Fibroblast of skin of scalp (primary cell): ENCODE results near the gene DNTTIP2.
"Not testable (repeated sequence)": the region's sequence is repeated elsewhere in the genome, so short reads cannot be mapped to it uniquely, and the experiment has no call there.

Experiments
- DNase-seq: peaks from one replicate; pipeline ENCODE4 v3.0.0-alpha.2; 2013

DNTTIP2 gene

DNA sequence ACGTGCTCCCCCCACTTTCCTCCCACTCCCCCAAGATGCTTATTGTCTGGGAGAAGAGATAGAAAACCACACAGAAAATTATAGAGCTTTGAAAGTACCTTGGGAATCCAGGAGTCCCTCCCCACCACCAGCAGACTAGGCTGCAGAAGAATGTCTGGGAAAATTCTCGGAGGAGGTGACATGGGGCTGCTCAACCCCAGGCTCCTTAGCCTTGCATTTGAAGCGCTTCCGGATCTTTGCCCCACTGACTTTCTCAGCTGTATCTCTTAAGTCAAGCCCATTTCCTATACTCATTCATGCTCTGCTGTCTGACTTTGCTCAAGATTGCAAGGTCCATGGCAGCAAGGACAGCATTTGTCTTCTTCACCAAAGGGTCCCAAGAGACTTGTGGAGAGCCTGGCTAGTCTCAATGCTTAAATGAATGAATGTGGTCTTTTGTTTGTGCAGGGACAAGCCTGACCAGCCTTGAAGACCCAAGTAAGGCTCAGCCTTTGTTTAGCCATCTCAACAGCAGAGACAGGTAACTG lies 38.0 kb downstream of the DNTTIP2 start:
- DNase-seq, result no peak

DNA sequence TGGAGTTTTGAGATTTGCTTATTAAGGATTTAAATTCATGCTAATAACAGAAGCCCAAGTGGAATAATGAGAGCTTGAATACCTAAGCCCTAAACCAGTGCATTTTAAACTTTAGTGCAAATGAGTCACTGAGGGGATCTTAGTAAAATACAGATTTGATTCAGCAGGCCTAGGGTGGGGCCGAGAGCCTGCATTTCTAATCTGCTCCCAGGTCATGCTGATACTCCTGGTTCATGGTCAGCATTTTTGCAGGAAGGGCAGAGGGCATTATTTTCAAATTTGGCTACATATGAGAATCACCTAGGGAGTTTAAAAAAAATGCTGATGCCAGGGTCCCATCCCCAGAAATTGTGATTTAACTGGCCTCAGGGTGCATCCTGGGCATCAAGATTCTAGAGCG lies 39.3 kb downstream of the DNTTIP2 start:
- DNase-seq, result no peak

DNA sequence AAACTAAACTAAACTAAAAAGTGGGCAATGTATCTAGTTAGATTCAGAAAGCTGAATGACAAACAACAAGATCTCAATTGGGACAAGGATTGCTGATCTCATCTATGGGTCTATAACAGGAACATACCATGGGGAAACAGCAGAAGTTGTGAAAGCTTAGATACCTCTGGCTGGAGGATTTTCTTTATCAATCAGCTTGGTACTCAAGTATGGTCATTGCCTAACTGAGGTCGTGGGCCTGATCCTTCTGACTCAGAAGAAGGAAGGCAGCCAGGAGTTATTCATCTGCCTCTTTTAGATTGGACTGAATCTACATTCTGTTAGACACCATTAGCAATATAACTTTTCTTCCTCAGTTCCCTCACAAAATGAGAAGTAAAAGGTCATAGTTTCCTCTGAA lies 39.7 kb downstream of the DNTTIP2 start:
- DNase-seq, result peak; percentile 59

DNA sequence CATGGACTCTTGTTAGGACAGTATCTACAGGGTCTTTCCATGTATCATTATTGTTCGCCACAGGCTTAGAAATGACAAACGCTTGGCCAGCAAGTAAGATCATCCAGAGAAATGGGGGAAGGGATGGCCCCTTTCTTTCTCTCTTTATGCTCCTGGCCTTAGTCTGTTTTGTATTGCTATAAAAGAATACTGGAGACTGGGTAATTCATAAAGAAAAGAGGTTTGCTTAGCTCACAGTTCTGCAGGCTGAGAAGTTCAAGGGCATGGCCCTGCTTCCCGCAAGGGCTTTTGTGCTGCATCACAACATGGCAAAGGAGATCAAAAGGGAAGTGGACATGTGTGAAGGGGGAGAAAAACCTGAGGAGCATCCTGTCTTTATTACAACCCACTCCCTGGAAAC lies 41.0 kb downstream of the DNTTIP2 start:
- DNase-seq, result no peak

DNA sequence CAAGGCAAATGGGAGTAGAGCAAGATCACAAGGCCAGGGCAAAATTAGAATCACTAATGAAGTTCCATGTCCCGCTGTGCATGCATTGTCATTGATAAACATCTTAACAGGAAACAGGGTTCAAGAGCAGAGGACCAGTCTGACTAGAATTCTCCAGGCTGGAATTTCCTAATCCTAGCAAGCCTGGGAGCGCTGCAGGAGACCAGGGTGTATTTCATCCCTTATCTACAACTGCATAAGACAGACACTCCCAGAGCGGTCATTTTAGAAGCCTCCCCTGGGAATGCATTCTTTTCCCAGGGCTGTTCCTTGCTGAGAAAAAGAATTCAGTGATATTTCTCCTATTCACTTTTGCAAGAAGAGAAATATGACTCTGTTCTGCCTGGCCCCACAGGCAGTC lies 45.7 kb downstream of the DNTTIP2 start:
- DNase-seq, result not testable (repeated sequence)

DNA sequence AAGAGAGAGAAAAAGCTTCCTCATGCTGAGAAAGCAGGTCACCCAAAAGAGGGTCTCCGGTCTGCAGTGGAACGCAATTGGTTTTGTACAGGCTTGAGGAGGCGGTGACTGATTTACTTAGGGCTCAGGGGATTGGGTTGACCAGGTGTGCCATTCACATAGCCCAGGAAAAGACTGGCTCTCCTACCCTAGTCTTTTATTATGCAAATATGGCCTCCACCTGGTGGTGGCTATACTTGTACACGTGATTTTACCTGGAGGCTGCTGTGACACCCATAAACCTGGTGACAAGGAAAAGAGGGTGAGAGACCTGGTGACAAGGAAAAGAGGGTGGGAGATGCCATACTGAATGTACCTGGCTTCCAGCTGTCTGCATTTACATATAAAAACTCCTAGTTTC lies 49.9 kb downstream of the DNTTIP2 start:
- DNase-seq, result no peak

DNA sequence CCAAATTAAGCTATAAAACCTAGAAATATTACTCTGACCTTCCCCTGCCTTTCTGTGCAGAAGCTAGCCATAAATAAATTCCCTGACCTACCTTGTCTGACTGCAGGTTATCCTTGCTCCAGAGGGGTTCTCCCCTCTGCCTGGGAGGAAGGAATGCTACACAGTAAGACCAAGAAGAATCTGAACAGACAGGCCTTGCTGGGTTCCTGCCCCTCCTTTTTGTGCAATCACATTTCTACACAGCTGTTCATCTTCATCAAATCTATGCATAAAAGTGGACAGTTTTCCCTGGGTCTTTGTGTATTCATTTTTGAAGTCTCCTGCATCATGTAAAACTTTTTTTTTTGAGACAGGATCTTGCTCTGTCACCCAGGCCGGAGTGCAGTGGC lies 50.6 kb downstream of the DNTTIP2 start:
- no peak for DNase-seq

DNA sequence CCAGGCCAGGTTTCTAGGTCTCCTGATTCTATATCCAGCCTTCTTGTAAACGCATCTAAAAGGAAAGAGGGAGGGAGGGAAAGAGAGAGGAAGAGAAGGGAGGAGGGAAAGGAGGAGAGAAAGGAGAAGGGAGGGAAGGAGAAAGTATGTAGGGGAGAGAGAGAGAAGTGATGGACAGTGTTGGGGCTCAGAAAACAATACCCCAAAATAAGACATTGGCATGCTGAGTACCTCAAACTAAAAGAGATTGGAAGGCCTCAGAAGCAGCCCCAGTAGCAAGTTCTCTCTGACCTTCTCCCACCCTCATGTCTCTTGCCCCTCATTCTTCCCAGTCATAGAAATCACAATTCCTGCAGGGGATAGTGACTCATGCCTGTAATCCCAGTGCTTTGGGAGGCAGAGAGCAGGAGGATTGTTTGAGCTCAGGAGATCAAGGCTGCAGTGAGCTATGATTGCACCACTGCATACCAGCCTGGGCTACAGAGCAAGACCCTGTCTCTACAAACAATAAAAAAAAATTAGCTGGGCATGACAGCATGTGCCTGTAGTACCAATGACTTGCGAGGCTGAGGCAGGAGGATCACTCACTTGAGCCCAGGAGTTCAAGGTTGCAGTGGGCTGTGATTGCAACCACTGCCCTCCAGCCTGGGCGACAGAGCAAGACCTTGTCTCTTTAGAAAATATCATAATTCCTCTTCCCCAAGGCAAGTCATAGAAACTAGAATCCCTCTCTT lies 51.2 kb downstream of the DNTTIP2 start:
- peak; percentile 73 for DNase-seq

DNA sequence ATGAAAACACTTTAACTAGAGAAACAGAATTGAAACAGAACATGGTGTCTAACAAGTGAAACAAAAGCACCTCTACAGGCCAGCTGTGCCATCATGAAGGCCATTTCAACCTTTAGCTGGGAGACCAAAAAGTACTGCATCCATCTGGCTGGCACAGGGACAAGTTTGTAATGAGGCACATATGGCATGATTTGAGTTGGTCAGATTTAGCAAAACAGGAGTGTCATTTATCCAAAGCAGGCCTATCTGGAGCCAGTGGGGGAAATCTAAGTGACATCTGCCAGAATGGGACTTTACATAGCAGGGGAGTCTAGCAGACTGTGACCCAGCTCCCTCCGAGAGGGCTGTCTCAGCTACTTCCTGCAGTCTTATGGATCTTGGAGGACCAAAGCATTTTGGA lies 51.9 kb downstream of the DNTTIP2 start:
- peak; percentile 50 for DNase-seq

DNA sequence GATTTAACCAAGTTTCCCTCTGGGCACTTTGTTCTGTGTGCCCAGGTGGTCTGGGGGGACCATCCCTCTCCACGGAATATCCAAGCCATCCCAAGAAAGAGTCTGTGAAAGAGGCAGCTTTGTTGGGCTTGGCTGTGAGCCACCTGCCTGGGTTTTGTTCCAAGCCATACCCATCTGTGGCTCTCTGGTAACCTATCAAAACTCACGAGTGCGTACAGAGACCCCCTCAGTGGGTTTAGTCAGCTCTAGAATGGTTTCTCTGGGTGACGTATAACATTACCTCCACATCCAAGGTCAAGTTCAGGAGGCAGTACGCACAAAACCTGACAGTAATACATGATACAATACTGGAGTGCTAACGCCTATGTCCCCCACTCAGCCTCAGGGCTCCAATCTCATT lies 54.2 kb downstream of the DNTTIP2 start:
- no peak for DNase-seq

DNA sequence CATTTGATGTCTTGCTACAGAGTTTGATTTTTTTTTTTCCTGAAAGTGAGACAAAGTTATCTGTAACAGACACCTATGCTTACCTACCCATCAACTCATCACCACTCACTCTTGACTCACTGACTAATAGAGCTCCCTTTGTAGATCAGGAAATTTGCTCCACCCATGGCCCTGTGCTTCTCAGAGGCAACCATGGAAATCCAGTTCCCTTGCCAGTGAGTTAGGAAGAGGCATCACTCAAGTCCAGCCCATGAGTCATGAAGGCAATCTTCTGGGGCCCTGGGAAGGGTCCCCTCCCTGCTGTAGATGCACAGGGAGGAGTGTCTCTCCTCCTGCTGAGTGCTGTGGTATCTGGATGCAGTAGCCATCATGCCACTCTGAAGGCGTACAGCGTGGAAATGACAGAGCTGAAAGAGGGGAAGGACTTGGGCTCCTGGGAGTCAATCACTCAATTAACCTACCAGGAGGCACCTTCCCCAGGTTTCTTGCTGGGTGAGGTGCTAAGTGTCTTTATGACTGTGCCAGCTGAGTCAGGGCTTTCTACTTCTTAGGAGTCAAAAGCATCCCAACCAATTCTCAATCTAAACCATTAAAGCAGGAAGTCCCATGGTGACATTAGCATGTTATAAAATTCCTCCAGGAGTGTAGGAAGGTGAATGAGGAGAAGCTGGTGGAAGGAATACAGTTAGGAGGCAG lies 56.1 kb downstream of the DNTTIP2 start:
- DNase-seq, result no peak

DNA sequence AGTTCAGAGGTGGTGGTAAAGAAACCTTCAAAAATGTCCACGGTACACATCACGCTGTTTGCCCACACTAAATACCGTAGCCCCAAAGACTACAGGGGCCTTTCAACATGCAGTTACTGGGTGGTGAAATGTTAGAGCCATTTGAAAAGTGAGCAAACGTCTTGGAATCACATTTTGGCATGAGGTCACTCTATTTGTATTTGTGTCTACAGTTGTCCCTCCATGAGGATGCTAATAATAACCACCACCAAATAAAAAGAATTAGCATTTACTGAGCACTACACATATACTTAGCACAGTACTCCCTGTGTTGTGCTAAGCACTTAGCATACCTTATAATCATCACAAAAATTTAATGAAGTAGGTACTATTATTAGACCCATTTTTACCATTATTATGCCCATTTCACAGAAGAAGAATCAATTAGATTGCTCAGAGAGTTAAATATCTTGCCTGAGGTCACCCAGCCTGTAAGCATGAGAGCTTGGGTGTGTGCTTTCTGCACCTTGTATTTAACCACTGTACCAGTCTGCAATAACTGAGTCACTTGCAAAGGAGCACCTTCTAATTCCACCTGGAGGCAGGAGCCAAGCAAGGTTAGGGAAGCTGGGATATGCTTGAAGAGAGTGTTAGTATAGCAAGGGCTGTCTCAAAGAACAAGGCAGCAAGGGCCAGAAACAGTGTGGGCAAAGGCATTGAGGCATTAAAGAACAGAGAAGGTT lies 57.4 kb downstream of the DNTTIP2 start:
- DNase-seq, result no peak

DNA sequence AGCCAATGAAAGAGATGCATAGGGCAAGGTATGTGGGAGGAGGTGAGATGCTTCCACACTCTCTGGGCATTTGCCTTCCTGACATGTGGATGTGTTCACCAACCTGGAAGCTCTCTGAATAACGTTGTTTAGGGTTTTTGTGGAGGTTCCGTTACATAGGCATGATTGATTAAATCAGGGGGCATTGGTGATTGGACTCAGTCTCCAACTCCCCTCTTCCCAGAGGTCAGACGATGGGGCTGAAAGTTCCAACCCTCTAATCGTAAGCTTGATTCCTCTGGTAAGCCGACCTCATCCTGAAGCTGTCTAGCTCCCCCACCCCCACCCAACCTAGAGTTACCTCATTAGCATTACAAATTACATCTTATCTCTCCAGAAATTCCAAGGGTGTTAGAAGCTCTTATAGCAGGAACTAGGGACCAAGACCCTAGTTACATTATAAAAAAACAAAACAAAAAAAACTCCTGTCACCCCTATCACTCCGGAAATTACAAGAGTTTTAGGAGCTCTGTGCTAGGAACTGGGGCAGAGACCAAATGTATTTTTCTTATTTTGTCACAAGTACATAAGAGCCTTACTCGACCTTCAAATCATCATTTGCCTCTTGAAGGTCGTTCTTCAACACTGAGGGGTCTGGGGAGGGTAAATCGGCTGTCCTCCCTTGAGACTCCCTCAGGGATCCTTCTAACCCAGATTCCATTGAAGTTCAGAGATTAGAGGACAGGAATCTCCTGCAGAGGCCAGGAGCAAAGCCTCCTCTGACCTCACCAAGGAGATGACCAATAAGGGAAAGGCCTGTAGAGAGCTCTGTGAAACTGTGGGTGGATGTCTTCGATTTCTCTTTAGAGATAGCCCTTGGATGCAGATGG lies 58.2 kb downstream of the DNTTIP2 start:
- no peak for DNase-seq

DNA sequence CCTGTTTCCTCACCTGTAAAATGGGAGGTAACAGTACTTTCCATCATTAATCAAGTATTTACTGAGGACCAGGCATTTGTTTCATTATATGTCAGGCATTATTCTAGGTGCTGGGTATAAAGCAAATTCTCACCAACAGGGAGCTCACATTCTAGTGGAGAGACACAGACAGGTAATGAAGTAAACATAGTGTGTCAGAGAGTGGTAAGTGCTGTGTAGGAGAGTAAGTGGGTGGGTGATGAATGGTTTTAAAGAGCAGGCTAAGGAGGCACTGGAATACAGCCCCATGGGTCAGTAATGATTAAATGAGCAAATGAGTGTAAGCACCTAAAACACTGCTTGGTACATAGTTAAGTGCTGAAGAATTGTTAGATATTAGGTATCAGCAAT lies 60.4 kb downstream of the DNTTIP2 start:
- no peak for DNase-seq

DNA sequence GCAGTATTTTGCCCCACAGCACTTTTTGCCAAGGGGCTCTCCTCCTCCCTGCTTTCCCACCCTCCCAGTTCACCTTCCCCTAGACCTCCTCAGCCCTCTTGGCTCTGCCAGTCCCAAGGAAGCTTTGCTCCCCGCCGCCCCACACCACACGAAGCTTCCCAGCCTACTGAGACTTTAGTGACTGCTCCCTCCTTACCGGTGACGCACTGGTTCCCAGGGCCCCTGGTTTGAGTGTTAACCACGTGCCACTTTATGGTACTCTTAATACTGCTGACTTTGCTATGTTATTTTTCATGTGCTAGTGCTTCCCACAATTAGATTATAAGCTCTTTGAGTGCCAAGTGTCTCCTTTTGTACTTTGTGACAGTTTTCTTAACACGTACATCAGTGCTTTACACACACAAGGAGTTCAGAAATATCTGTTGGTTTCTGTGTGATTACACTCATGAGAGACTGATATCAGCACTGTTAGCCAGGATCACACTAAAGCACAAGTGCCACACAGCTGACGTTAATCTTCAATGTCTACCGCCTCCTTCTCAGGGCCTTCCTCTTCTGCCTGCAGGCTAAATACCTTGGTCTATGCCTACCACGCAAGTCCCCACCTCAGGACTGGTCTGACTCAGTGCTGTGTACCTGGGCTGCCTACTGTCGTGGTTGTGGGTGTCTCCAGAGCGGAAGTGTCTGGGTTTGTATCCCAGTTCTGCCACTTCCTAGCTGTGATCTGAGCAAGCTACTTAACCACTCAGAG lies 61.0 kb downstream of the DNTTIP2 start:
- DNase-seq, result no peak

DNA sequence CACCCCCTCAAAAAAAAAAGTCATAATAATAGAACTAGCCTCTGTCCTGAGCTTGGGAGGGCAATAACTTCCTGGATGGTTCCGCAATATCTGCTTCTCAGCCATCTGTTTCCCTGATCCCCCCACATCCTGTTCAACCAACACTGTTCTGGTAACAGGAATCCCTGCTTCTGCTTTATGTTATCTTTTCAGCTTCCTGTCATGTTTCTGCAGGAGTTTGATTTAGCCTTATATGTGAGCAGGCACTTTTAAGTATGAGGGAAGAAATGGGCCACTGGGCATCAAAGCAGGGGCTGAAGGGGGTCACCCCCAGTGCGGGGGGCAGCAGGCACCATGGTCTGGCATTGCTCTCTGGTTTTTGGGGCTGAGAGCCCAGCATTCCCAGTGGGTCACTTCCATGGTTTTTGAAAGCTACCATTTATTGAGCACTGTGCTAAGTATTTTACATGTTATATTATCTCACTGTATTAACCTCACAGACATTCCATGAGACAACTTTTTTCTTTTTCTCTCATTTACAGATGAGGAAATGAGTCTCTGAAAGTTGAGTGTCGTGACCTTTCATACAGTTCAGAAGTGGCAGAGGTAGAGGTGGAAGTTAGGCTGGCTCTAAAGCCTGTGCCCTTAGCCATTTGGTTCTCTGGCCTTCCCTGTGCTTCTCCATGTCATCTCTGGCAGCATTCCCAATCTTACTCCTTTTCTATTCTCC lies 61.9 kb downstream of the DNTTIP2 start:
- peak; percentile 67 for DNase-seq
